Thoracic aorta endothelial cell (primary cell): Measurements from ENCODE around the gene MICALL1. TPM values are rescaled to one million over a fixed set of nuclear protein-coding genes. Genes with fewer than 3 reads are reported as not detected.

Source experiments
- total RNA-seq: library from RNA; depleted of rRNA; stranded (reverse); fragments of >200 nt; gene quantifications from 2 replicates; pipeline ENCODE4 v1.2.3, GENCODE V29; 2012

Gene MICALL1, protein sequence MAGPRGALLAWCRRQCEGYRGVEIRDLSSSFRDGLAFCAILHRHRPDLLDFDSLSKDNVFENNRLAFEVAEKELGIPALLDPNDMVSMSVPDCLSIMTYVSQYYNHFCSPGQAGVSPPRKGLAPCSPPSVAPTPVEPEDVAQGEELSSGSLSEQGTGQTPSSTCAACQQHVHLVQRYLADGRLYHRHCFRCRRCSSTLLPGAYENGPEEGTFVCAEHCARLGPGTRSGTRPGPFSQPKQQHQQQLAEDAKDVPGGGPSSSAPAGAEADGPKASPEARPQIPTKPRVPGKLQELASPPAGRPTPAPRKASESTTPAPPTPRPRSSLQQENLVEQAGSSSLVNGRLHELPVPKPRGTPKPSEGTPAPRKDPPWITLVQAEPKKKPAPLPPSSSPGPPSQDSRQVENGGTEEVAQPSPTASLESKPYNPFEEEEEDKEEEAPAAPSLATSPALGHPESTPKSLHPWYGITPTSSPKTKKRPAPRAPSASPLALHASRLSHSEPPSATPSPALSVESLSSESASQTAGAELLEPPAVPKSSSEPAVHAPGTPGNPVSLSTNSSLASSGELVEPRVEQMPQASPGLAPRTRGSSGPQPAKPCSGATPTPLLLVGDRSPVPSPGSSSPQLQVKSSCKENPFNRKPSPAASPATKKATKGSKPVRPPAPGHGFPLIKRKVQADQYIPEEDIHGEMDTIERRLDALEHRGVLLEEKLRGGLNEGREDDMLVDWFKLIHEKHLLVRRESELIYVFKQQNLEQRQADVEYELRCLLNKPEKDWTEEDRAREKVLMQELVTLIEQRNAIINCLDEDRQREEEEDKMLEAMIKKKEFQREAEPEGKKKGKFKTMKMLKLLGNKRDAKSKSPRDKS
- total RNA-seq = 49.0 and 49.1 TPM in 2 replicates

DNA sequence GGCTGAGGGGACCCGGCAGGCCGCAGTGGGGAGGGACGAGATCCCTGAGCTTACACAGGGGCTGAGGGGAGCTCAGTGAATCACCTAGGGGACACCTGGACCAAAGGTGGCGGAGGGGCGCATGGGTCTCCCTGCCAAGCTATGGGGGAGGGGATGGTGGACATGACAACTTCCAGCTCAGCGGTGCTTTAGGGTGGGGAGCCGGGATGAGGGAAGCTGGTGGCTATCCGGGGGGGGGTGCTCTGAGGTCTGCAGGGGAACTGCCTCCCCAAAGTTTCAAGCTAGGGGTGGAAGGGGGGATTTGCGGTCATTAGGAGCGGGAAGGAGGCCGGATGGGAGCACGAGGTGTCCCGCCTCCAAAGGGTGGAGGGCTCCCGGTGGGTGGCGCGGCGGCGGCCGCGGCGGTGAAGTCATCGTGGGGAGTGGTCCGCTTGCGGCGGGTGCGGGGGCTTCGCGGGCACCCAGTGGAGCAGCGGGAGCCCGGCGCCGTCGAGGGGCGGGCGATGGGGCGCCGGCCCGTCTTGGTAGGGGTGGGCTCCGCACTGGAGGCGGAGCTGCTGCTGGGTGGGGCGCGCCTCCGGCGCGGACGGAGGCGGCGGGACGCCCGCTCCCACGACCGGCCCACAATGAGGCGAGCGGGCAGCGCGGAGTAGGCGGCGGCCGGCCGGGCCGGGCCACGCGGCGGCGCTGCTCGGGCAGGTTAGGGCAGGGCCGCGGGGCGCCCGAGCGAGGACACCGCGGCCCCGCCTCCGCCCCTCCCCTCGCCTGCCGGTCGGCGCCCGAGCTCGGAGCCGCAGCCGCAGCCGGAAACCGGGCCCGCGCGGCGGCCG is at the start of gene MICALL1:
TSS of gene MICALL1 (plus strand) at position 764 of the 830 bp plus-strand sequence. CDS start 126 bp downstream, outside the sequence.

DNA sequence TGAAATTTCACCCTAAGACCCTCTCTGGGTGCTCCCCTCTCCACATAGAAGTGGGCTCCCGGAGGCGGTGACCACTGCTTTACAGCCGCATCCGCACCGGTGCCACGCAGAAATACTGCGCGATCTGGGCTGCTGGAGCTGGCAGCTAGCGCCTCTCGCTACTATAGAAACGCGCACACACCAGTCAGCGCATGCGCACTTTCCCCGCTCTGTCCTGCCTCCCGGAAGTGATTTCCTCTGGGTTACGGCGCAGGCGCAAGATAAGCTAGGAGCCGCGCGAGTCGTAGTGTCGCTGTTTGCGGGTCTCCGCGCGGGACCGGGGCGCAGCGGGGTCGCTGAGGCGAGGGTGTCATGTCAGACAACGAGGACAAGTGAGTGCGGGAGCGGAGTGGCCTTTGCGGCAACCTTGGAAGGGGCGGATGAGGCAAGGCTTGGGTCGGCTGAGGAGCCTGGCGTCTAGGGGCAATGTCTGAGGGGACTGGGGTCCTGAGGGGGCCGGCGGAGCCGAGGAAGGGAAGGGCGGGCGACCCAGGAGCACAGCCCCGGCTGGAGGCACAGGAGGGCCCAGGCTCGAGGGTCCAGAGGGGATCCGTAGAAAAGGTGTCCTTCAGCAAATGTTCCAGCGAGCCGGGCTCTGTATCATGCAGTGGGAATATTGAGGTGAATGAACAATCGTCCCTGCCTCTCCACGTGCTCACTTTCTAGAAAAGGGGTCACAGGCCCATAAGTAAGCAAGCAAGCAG is 47.5 kb downstream of the MICALL1 start, which contains the start of the genes C22orf23 and POLR2F:
TSS of gene C22orf23 (minus strand) at position 165 of the 743 bp plus-strand sequence. CDS start 452 bp downstream, outside the sequence.
TSS of gene POLR2F (plus strand) at position 263 of the 743 bp plus-strand sequence. CDS start at position 352, 89 bp downstream.

DNA sequence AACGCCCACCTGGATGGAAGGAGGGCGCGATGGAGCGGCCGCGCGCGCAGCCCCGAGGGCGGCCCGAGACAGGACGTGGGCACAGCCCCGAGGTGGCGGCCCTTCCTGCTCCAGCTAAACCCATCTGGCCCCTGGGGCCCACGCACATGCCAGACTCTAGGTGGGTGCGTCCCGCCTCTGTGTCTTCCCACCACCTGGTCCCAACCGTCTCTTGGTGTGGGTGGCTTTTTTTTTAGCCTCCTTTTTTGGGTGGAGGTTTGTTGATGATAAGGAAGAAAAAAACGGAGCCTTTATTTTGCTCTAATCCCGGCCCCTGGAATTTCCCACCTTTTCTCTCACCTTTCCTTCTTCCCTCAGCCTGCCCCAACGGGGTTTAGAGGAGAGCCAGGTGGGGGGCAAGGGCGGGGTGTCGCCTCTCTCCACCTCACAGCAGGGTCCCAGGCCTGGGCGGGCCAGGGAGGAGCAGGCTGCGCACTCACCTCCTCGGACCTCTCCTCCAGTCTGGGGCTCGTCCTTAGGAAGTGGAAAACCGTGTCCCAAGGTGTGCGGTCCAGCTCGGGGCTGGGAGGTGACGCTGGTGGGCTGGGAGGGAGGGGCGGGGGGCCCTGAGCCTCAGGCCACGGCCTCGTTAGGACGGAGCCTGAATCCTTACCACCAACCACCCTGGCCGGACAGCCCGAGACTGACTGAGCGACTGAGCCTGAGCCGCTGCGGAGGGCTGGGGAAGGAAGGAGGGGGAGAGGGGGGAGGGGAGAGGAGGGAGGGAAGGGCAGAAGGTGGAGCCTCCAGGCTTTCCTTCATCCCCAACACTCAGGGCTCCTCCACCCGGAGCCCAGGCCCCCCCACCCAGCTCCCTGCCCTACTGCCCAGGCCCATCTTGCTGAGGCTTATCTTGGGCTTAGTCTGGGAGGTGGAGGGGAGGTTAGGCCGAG is 78.0 kb downstream of the MICALL1 start, which contains the start of gene SOX10:
TSS of gene SOX10 (minus strand) at position 696 of the 932 bp plus-strand sequence. CDS start 771 bp downstream, outside the sequence.

Other genes starting within 250 kb of the MICALL1 start
- 9.2 and 12.9 TPM in 2 replicates for gene PDXP, start 247.6 kb upstream of the MICALL1 start, total RNA-seq
- 2,227 and 2,718 TPM in 2 replicates for gene LGALS1, start 230.7 kb upstream of the MICALL1 start, total RNA-seq
- 21.1 and 23.5 TPM in 2 replicates for gene NOL12, start 220.0 kb upstream of the MICALL1 start, total RNA-seq
- 83.8 and 88.0 TPM in 2 replicates for gene TRIOBP, start 209.2 kb upstream of the MICALL1 start, total RNA-seq
- 18.0 and 32.3 TPM in 2 replicates for gene GCAT, start 98.4 kb upstream of the MICALL1 start, total RNA-seq
- not detected in 2 replicates for gene GALR3, start 82.9 kb upstream of the MICALL1 start, total RNA-seq
- 30.6 and 41.4 TPM in 2 replicates for gene ANKRD54, start 62.0 kb upstream of the MICALL1 start, total RNA-seq
- gene EIF3L, start 56.9 kb upstream of the MICALL1 start, total RNA-seq = 327 and 367 TPM in 2 replicates
- gene C22orf23, start 47.3 kb downstream of the MICALL1 start, total RNA-seq = 0.22 and 0.27 TPM in 2 replicates
- 24.6 and 40.6 TPM in 2 replicates for gene POLR2F, start 47.4 kb downstream of the MICALL1 start, total RNA-seq
- gene SOX10, start 78.3 kb downstream of the MICALL1 start, total RNA-seq = not detected in 2 replicates
- 6.1 and 11.1 TPM in 2 replicates for gene PICK1, start 151.1 kb downstream of the MICALL1 start, total RNA-seq
- not detected in 2 replicates for gene SLC16A8, start 177.9 kb downstream of the MICALL1 start, total RNA-seq
- gene BAIAP2L2, start 204.4 kb downstream of the MICALL1 start, total RNA-seq = 0.22 and 0.40 TPM in 2 replicates